ENCODE results near the gene PRELID3B.
"Not testable (repeated sequence)": the region's sequence is repeated elsewhere in the genome, so short reads cannot be mapped to it uniquely, and the experiment has no call there.

PRELID3B gene

GRCh38 chr20:59011874-59012157, 30.8 kb downstream of the PRELID3B start:
- FAIRE-seq; DNase-seq (ENCODE audit: insufficient read length, low spot score): not testable (repeated sequence)

- FAIRE-seq (no peak), DNase-seq (ENCODE audit: insufficient read length, low spot score) (no peak)
Observed at GRCh38 chr20:59010995-59011873, 31.4 kb downstream of the PRELID3B start.

GRCh38 chr20:59010321-59010994, 32.1 kb downstream of the PRELID3B start:
- FAIRE-seq (no peak), DNase-seq (ENCODE audit: insufficient read length, low spot score) (no peak)

GRCh38 chr20:59008715-59009336, 33.8 kb downstream of the PRELID3B start:
- DNase-seq (ENCODE audit: insufficient read length, low spot score) (no peak), FAIRE-seq (no peak)

- DNase-seq (ENCODE audit: insufficient read length, low spot score) (peak; percentile 82), FAIRE-seq (peak; percentile 76)
Observed at GRCh38 chr20:59007665-59008511, 34.7 kb downstream of the PRELID3B start.

GRCh38 chr20:59006864-59007664, 35.5 kb downstream of the PRELID3B start, which contains the start of gene CTSZ:
Gene CTSZ (minus strand): TSS chr20:59007254. CDS start chr20:59007128, 126 bp downstream.
- no peak for DNase-seq (ENCODE audit: insufficient read length, low spot score)
- no peak for FAIRE-seq

GRCh38 chr20:59006167-59006863, 36.3 kb downstream of the PRELID3B start:
- no peak for FAIRE-seq
- no peak for DNase-seq (ENCODE audit: insufficient read length, low spot score)

- no peak for FAIRE-seq
- DNase-seq (ENCODE audit: insufficient read length, low spot score): no peak
Observed at GRCh38 chr20:59005523-59006166, 36.9 kb downstream of the PRELID3B start.

- FAIRE-seq: peak; percentile 93
- DNase-seq (ENCODE audit: insufficient read length, low spot score): peak; percentile 94
Observed at GRCh38 chr20:59004763-59005522, 37.6 kb downstream of the PRELID3B start.

- no peak for FAIRE-seq
- no peak for DNase-seq (ENCODE audit: insufficient read length, low spot score)
Observed at GRCh38 chr20:59004493-59004762, 38.2 kb downstream of the PRELID3B start.

GRCh38 chr20:59003836-59004492, 38.6 kb downstream of the PRELID3B start:
- FAIRE-seq: no peak

GRCh38 chr20:59002874-59003399, 39.6 kb downstream of the PRELID3B start:
- DNase-seq (ENCODE audit: insufficient read length, low spot score) (no peak), FAIRE-seq (no peak)

More at GRCh38 chr20:59003836-59004492, 38.6 kb downstream of the PRELID3B start:
- no peak for DNase-seq (ENCODE audit: insufficient read length, low spot score)

- DNase-seq (ENCODE audit: insufficient read length, low spot score) (no peak), FAIRE-seq (no peak)
Observed at GRCh38 chr20:59002388-59002787, 40.2 kb downstream of the PRELID3B start.

GRCh38 chr20:59001449-59002171, 41.0 kb downstream of the PRELID3B start:
- FAIRE-seq: no peak
- no peak for DNase-seq (ENCODE audit: insufficient read length, low spot score)

GRCh38 chr20:59001068-59001448, 41.5 kb downstream of the PRELID3B start:
- DNase-seq (ENCODE audit: insufficient read length, low spot score): no peak
- FAIRE-seq: no peak

GRCh38 chr20:59000326-59000725, 42.3 kb downstream of the PRELID3B start:
- DNase-seq (ENCODE audit: insufficient read length, low spot score): no peak
- FAIRE-seq: no peak

- FAIRE-seq: no peak
- no peak for DNase-seq (ENCODE audit: insufficient read length, low spot score)
Observed at GRCh38 chr20:58998656-58999055, 43.9 kb downstream of the PRELID3B start.
